ENCODE results near the gene IFT88.

IFT88 gene

GRCh38 chr13:20714563-20715329, 147.8 kb downstream of the IFT88 start:
- no peak for DNase-seq (ENCODE audit: low read depth in 2 of 3, low spot score in 1 of 3)

- DNase-seq (ENCODE audit: low read depth in 2 of 3, low spot score in 1 of 3): no peak
Observed at GRCh38 chr13:20715330-20715712, 148.4 kb downstream of the IFT88 start.

DNA sequence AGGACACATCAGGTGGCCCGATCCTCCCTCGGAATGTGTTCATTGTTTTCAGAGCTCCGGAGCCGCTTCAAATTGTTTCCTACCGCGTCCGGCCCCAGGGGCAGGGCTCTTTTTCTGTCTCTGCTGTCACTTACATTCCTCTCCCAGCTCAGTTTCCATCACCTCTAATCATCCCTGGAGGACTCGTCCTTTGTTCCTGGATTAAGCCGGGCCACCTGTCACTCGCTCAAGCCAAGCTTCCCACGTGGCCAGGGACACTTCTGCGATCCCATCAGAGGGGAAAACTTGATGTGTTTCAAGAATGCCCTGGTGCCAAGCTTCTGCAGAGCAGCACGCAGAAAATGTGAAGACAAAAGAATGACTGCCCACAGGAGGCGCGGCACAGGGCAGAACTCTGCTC, 150.0 kb downstream of the IFT88 start:
- no peak for DNase-seq (ENCODE audit: low read depth in 2 of 3, low spot score in 1 of 3)

- no peak for DNase-seq (ENCODE audit: low read depth in 2 of 3, low spot score in 1 of 3)
Observed at GRCh38 chr13:20717581-20718542, 150.9 kb downstream of the IFT88 start.

DNA sequence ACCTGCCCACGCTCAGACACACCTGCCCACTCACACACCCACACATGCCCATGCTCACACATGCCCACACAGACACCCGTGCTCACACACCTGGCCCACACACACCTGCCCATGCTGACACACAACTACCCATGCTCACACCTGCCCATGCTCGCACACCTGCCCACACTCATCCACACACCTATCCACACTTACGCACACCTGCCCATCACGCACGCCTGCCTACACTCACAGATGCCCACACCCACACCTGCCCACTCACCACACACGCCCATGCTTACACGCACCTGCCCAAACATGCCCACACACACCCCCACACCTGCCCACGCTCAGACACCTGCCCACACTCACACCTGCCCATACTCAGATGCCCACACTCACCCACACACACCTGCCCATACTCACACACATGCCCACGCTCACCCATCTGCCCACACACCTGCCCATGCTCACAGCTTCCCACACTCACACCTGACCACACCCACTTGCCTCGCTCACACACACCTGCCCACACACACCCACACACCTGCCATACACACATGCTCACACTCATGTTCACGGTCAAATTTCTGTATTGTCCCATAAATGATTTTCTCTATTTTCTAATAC, 152.1 kb downstream of the IFT88 start:
- no peak for DNase-seq (ENCODE audit: low read depth in 2 of 3, low spot score in 1 of 3)

DNA sequence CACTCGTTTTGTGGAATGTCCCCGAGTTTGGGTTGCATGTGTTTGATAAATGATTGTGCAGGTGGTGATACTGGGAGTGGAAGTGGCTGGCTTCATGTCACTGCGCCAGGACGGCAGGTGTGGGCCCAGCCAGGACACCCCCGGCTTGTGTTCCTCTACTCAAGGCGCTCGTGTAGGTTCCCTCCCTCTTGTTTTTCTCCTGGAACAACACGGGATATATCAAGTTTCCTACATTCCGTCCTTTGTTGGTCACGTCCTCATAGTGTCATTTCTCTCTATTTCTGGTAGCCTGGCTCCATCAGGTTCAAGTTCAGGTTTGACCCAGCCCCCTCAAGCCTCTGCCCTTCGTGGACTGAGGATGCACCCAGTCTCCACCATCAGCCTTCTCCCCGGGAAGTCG, 152.8 kb downstream of the IFT88 start:
- no peak for DNase-seq (ENCODE audit: low read depth in 2 of 3, low spot score in 1 of 3)

GRCh38 chr13:20720499-20720898, 153.5 kb downstream of the IFT88 start:
- no peak for DNase-seq (ENCODE audit: low read depth in 2 of 3, low spot score in 1 of 3)

GRCh38 chr13:20721058-20721453, 154.1 kb downstream of the IFT88 start:
- no peak for DNase-seq (ENCODE audit: low read depth in 2 of 3, low spot score in 1 of 3)

DNA sequence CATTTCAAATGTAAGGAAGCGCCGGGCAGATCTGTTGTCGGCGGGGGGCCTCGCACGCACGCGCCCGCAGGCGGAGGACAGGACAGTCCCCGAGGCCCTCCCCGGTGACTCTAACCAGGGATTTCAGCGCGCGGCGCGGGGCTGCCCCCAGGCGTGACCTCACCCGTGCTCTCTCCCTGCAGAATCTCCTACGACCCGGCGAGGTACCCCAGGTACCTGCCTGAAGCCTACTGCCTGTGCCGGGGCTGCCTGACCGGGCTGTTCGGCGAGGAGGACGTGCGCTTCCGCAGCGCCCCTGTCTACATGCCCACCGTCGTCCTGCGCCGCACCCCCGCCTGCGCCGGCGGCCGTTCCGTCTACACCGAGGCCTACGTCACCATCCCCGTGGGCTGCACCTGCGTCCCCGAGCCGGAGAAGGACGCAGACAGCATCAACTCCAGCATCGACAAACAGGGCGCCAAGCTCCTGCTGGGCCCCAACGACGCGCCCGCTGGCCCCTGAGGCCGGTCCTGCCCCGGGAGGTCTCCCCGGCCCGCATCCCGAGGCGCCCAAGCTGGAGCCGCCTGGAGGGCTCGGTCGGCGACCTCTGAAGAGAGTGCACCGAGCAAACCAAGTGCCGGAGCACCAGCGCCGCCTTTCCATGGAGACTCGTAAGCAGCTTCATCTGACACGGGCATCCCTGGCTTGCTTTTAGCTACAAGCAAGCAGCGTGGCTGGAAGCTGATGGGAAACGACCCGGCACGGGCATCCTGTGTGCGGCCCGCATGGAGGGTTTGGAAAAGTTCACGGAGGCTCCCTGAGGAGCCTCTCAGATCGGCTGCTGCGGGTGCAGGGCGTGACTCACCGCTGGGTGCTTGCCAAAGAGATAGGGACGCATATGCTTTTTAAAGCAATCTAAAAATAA, 154.7 kb downstream of the IFT88 start:
- DNase-seq (ENCODE audit: low read depth in 2 of 3, low spot score in 1 of 3): no peak

DNA sequence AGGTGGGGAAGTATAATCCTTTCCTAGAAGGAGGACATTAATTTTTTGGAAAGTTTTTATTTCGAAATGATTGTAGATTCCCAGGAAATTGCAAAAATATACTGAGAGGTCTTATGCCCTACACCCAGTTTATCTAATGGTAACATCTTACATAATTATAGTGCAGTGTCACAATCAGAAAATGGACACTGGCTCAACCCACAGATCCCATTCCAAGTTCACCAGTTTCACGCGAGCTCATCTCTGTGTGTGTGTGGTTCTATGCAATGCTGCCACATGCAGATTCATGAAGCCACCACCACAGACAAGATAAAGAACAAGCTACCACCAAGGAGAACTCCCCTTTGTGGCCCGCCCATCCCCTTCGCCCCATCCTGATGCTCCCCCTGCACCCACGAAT, 160.9 kb downstream of the IFT88 start:
- no peak for DNase-seq (ENCODE audit: low read depth in 2 of 3, low spot score in 1 of 3)

GRCh38 chr13:20728579-20729311, 161.8 kb downstream of the IFT88 start:
- DNase-seq (ENCODE audit: low read depth in 2 of 3, low spot score in 1 of 3): no peak

DNA sequence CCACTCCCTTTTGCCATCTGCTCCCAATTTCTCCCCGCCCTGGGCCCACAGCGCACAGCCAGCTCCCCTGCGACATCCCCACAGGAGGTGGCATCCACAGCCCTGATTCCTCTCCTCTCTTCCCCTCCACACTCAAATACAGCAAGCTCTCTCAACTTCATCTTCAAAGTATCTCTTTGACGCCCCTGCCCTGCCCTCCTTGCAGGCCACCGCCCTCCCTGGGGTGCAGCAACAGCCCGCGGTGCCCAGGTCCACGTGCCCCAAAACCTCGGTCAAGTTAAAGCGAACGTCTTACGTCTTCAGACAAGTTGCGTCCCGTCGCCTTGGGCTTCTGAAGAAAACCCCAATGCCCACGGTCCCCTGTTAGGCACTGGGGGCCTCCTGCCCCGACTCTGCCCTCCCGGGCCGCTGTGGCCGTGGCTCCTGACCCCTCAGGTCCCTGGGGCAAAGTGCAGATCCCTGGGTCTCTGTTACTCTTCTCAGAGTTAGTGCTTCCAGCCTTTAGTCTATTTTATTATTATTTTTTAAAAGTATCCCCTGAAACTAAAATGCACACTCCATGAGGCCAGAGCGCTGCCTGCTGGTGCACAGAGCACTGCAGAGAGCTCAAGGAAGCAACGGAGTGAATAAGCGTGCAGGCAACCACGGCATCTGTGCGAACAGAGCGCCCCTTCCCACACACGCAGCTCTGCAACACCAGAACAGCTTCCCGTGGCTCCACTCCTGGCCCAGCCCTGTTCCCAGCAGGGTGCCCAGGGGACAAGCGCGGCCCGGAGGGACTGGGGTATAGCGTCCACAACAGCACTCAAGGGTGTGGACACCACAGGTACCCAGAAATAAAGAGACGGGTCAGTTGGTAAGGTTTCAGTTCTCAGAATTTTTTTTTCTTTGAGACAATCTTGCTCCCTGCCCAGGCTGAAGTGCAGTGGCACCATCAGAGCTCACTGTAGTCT, 163.0 kb downstream of the IFT88 start:
- DNase-seq (ENCODE audit: low read depth in 2 of 3, low spot score in 1 of 3): no peak

DNA sequence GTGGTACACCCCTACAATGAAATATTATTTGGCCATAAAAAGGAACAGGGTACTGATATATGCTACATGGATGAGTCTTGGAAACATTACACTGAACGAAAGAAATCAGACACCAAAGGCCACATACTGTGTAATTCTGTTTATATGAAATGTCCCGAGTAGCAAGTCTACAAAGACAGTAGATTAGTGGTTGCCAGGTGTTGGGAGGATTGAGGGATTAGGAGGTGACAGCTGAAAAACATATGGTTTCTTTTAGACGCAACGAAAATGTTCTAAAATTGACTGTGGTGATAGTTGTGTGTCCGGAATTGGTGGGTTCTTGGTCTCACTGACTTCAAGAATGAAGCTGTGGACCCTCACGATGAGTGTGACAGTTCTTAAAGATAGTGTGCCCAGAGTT, 171.7 kb downstream of the IFT88 start:
- no peak for DNase-seq (ENCODE audit: low read depth in 2 of 3, low spot score in 1 of 3)

DNA sequence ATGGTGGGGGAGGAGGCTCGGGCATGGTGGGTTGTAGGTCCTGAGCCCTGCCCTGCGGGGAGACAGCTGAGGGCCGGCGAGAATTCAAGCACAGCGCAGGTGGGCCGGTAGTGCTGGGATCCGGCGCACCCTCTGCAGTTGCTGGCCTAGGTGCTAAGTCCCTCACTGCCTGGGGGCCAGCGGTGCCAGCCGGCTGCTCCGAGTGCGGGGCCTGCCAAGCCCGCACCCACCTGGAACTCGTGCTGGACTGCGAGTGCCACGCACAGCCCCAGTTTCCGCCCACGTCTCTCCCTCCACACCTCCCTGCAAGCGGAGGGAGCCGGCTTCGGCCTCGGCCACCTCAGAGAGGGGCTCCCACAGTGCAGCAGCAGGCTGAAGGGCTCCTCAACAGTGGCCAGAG, 173.1 kb downstream of the IFT88 start:
- no peak for DNase-seq (ENCODE audit: low read depth in 2 of 3, low spot score in 1 of 3)

All from stimulated activated CD4-positive, alpha-beta T cell treated with anti-CD3 and anti-CD28 coated beads, Interleukin-12 subunit alpha, Interleukin-12 subunit beta, amount 100 ng/mL, for 48 hours (primary cell).